Endometrium (tissue), 2 donors: ENCODE results near the gene PTX3.

ENCODE experiments used
- FAIRE-seq: peaks from 2 replicates; lab custom pipeline; 2012; peaks lifted over from hg19 to GRCh38; lab: Jason Lieb, UNC
- donor health status: control.
- donor health status: control.

Gene PTX3

GRCh38 chr3:157423337-157423736 is 13.3 kb upstream of the PTX3 start:
- FAIRE-seq: no peak

- FAIRE-seq: no peak
Measured at GRCh38 chr3:157427901-157428300, 8.7 kb upstream of the PTX3 start.

DNA sequence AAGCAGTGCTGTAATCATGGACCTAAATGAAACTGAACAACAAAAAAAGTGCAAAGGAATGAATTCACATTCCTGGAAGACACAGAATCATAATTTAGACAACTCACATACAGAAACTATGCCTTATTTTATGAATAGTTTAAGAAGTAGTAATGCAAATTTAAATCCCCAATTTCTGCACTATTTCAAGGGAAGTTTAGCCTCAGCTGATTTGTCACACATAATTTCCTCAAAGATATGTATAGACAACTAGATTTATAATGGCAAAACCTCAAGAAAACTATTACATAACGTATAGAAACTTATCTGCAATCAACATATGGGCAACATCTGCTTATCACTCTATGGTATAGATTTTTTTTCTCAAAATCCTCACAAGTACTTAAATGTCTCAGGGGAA is 7.8 kb upstream of the PTX3 start:
- no peak for FAIRE-seq

GRCh38 chr3:157429708-157430107 is 6.9 kb upstream of the PTX3 start:
- no peak for FAIRE-seq

- no peak for FAIRE-seq
Measured at GRCh38 chr3:157438194-157438730, 1.6 kb downstream of the PTX3 start.

GRCh38 chr3:157441102-157441624 is 4.5 kb downstream of the PTX3 start:
- no peak for FAIRE-seq

- FAIRE-seq: no peak
Measured at GRCh38 chr3:157442729-157443128, 6.1 kb downstream of the PTX3 start.

DNA sequence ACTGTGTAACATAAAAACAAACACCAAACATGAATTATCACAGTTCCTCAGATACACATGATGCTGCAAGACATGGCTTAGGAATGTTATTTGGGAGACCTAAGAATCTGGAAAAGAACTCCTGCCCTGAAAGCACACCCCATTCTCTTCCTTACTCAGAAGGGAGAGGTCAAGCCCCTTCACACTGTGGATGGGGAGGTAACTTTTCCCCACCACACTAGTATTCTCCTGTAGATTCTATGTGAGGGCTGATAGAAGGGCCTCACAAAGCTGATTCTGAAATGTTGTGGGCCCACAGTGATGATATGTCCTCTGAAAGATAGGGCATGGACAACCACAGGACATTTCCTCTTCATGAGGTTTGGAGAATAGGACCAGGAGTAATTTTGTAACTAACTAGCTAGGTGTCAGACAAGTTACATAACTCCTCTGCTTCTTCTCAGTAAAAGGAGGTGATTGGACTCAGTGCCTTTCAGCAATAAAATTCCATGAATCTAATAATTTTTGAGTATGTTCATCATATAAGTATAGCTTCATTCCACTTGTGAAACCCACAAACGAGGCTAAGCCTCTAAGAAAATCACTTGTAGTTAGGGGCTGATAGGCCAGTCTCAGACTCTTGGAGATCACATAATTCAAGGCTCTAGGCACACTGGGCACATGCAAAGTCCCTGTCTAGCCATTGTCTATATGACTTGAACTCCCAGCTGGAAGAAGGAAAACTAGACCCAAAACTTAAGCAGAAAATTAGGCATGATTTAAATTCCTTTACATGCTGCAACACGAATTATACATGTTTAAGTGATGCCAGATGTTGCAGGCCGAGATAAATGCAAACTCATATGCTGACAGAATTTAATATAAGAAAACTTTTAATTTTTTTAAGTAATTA is 7.5 kb downstream of the PTX3 start:
- FAIRE-seq: no peak

- no peak for FAIRE-seq
Measured at GRCh38 chr3:157444797-157445184, 8.1 kb downstream of the PTX3 start.

DNA sequence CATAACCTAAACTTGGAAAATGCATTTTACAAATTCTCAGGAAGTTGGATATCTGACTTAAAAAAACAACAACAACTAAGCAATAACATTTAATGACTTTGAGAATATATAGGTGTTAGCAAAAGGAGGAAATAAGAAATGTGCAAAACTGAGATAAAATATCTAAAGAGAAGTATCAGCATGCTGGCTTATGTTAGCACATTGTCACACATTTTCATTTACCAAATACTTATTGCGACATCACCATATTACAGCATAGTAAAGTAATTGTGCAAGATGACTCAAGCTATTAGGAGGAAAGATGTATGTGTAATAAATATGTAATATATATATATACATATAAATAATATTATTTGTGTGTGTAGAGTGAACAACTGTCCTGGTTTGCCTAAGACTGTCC is 9.2 kb downstream of the PTX3 start:
- FAIRE-seq: no peak

GRCh38 chr3:157447026-157447694 is 10.5 kb downstream of the PTX3 start:
- FAIRE-seq: no peak

- FAIRE-seq: no peak
Measured at GRCh38 chr3:157452097-157452496, 15.4 kb downstream of the PTX3 start.

DNA sequence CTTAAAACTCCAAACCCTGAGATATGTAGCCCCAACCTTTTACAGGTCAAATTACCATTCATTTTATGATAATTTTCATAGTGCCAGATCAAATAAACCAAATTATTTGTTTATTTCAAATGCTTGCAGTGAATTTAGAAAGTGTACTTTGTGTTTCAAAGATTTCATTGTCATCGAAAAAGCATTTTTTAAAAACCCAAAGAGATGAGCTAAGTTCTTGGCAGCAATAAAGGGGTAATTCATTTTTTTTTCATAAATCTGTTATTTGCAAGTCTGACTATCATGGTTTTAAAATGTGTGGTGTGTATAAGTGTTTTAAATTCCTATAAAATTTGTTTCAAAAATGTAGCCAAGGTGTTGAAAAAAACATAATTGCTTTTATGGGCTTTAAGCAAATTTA is 17.2 kb downstream of the PTX3 start:
- FAIRE-seq: no peak

- no peak for FAIRE-seq
Measured at GRCh38 chr3:157459706-157460105, 23.1 kb downstream of the PTX3 start.

DNA sequence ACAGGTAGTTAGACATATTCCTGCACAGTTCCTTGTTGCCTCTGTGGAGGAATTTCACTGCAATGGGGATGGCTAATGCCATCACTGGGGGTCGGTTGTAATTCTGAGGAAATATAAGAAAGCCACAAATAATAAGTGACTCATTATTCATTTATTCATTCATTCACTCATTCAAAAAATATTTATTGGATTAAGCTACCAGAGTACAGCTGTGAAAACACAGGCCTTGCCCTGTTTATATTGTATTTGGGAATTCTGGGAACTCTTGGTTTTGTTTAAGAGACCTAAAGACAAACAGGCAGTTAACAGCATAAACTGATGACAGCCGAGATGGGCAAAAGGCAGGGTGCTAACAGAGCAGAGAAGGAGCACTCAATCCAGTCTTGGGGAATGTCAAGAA is 23.6 kb downstream of the PTX3 start:
- no peak for FAIRE-seq

DNA sequence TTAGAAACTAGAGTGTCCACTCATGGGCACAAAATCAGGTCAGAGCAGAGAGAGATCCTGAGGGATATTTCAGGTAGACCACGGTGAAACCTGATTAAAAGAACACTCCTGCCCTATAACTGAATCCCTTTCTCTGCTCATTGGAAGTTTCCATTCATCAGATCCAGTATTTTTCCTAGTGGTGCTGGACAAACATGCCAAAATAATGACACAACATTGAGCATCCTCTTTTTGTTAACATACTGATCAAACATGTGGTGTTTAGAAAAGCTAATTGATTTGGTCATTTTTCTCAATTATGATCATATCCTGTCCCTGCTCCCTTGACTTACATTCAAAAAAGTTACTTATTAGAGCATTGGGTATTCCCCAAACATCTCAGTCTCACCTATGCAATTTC is 27.2 kb downstream of the PTX3 start:
- no peak for FAIRE-seq

DNA sequence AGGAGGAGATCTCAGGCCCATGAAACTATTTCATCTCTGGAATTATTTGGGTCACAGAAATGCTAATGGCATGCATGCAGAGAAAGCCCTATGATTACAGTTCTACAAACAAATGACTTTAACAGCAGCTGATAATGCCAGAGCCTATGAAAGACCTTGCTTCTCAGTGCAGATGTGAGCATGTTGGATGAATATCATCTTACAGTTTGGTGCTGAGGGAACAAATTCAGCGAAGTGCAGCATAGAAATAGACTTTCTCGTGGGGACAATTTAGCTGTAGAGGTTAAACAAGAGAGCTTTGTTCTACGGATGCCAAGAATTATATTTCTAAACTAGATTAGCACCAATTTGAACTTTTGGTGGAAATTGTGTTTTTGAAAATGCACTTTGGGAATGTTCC is 27.7 kb downstream of the PTX3 start:
- no peak for FAIRE-seq

- FAIRE-seq: no peak
Measured at GRCh38 chr3:157465741-157466140, 29.1 kb downstream of the PTX3 start.

- FAIRE-seq: no peak
Measured at GRCh38 chr3:157467200-157467599, 30.6 kb downstream of the PTX3 start.

GRCh38 chr3:157469561-157470294 is 33.1 kb downstream of the PTX3 start:
- FAIRE-seq: no peak

DNA sequence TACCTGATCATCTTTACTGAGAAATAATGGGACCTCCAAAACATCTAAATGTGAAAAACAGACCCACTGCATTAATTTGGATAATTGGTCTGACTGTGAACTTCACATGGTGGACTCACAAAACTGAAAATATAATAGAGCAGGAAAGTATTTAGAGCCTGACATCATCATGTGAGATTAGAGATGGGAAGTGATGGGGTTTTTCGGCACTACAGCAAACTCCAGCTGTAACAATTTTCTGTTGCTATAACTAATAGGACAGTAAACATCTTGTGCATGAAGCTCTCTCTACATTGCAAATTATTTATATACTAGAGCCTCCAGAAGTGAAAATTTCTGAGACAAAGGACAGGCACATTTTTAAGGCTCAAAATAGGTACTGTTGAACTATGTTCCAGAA is 34.4 kb downstream of the PTX3 start:
- no peak for FAIRE-seq

DNA sequence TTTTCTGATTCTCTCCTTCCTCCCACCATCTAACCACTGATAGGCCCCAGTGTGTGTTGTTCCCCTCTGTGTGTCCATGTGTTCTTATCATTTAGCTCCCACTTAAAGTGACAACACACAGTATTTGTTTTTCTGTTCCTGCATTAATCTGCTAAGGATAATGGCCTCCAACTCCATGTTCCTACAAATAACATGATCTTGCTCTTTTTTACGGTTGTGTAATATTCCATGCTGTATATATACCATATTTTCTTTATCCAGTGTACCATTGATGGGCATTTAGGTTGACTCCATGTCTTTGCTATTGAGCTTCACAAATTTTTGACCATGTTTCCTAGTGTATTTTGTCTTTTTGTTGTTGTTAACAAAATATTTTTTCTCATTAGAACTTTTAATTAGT is 36.0 kb downstream of the PTX3 start:
- FAIRE-seq: no peak
